H1 (cell line): ENCODE results near the gene LPGAT1. TPM values are rescaled to one million over a fixed set of nuclear protein-coding genes. Genes with fewer than 3 reads are reported as not detected.

ENCODE experiments used
- CTBP2 ChIP-seq: IDR thresholded peaks from 2 replicates; pipeline ENCODE4 v1.7.0; 2011; ENCODE audit warnings: borderline replicate concordance, mild to moderate bottlenecking, moderate library complexity, mixed read lengths, low read length; ENCODE audit not compliant: insufficient read depth, insufficient read length
- FOSL1 ChIP-seq: IDR thresholded peaks from 2 replicates; pipeline ENCODE4 v1.6.1; 2011; ENCODE audit warnings: mild to moderate bottlenecking, low read depth, low read length, moderate library complexity; ENCODE audit not compliant: insufficient read depth
- NRF1 ChIP-seq: IDR thresholded peaks from 2 replicates; pipeline ENCODE4 v1.6.1; 2011; ENCODE audit warnings: mild to moderate bottlenecking, low read depth, low read length, improper control_type of control experiment
- POLR2AphosphoS5 ChIP-seq: IDR thresholded peaks from 2 replicates; pipeline ENCODE4 v1.6.1; 2011; ENCODE audit warnings: low read depth, low read length
- polyA plus RNA-seq, 7 experiments: library from polyadenylated mRNA; depleted of rRNA in 3 of 7; stranded (reverse) in 5 of 7; unstranded in 2 of 7; fragments of >200 nt in 5 of 7; fragments of 200-250 nt in 2 of 7; gene quantifications; 1 replicate in 5 of 7; 2 replicates in 1 of 7; 4 replicates in 1 of 7; pipeline versions ENCODE4 v1.2.1 to v1.2.3, GENCODE V29; 2011 to 2013; ENCODE audit warnings: missing spikeins in 2 of 7, mixed read lengths in 2 of 7
- total RNA-seq: library from RNA; stranded (reverse); fragmentation: NEBNext Ultra II Directional; extraction: Animal tissue kit (Norgen Biotek cat#: 25700); gene quantifications from 2 replicates; pipeline ENCODE4 v1.2.1, GENCODE V29; 2021

Gene LPGAT1
- total and polyA plus RNA-seq, 2 of the 8 experiments (the other 6 are each of a cell fraction or from before 2014, with no cell fraction given) = 2.3 to 13.5 TPM

GRCh38 chr1:211870156-211870555, 39.6 kb upstream of the LPGAT1 start (continued):
- TF ChIP-seq CTBP2 = no peak
- TF ChIP-seq NRF1 = no peak
- no peak for TF ChIP-seq FOSL1
- no peak for TF ChIP-seq POLR2AphosphoS5
